HG03139 (cell line): Measurements from ENCODE around the gene BRCC3.
"Not testable (repeated sequence)": the region's sequence is repeated elsewhere in the genome, so short reads cannot be mapped to it uniquely, and the experiment has no call there.

Experiments
- ATAC-seq: cut with Tn5 transposase; IDR thresholded peaks from one replicate; pipeline ENCODE4 v1.9.1; 2021; ENCODE audit not compliant: unreplicated experiment

Gene BRCC3

GRCh38 chrX:155143959-155144548 is 72.7 kb downstream of the BRCC3 start:
- ATAC-seq, result no peak

DNA sequence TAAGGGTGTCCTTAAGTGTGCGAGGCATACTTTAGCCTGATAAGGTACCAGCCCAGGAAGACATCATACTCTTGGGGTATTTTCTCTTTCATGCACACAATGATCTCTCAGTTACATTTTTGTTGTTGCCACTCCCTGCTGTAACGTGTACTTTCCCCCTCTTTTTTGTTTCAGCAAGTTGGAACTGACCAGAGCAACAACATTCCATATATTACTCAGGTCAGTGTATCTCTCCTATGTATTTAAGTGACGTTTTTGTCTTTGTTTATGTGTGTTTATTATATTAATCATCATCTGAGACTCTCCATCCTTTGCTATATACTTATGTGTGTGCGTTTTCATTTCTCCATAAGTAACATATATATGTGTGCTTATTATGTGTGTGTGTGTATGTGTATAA is 73.6 kb downstream of the BRCC3 start:
- ATAC-seq, result no peak

DNA sequence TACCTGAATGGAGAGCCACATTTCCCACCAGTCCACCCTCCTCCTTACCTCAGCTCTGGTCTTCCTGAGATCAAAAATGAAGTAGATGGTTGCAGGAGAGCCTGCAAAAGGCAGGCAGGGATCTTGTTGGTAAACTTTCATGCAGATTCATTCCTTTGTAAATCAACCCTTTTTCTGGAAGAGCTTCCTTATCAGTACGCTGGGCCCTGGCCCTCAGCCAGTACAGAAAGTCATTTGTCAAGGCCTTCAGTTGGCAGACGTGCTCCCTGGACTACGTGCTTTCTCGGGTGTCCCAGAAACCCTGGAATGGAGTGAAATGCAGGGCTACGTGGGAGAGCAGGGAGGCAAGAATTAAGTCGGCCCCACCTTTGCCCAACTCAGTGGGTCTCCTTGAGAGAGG is 76.3 kb downstream of the BRCC3 start:
- ATAC-seq, result not testable (repeated sequence)

DNA sequence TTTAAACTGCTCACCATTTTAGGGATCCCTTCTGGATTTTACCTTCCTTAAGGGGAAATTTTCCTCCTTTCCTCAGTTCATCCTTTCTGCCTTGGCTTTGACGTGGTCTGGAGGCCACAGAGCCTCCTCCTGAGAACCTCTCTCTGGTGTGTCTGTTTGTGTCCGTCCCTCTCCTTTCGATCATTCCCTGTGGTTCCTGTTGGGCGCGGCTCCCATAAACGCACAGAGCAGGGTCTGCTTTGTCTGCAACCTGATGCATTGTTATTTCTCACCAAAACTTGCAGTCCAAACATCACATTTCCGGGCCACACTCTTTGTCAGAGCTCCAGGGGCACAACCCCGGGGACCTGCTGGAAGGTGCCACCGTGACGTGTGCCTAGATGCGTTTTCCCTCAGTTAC is 76.9 kb downstream of the BRCC3 start:
- ATAC-seq, result not testable (repeated sequence)

DNA sequence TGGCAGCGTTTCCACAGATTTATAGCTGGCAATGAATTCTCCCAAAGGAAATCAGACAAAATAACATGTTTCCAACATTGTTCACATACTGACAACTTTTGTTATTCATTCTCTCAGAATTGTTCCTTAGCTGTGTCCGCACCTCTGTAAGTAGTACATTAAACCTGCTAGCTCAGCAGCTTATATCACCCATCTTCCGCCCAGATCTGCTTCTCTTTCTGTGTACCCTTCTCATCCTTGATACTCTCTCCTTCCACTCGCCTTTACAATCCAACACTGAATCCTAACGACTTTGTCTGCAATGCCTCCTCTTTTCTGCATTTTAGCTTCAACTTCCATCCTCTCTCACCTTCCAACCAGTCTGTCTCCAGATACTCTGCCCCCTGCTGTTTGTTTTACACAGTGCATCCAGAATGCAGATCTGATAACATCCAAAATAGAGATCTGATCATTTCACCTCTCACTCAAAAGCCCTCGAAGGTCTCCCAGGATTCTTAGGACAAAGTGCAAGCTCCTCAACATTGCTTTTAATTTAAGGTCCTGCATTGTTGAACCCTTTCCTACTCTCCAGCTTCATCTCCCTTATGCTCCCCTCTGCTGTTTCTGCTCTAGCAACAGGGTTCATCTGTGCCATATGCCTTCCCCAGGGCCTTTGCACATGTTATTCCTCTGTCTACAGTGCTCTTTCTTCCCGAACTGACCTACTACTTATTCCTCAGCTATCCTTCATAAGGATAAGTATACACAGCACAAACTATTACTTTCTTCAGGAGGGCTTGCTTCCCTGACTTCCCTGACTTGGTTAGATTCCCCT is 77.6 kb downstream of the BRCC3 start:
- ATAC-seq, result no peak

- ATAC-seq, result no peak
Observed at GRCh38 chrX:155169881-155170280, 98.6 kb downstream of the BRCC3 start.
